GM19240 (cell line): ENCODE data around the gene NPBWR2.

Experiments
- DNase-seq: peaks from one replicate; pipeline ENCODE4 v3.0.0; 2011; ENCODE audit warnings: low spot score; ENCODE audit not compliant: insufficient read length

Gene NPBWR2

GRCh38 chr20:64073476-64074183 is 33.7 kb downstream of the NPBWR2 start:
- no peak for DNase-seq

GRCh38 chr20:64072498-64073063 is 34.8 kb downstream of the NPBWR2 start:
- DNase-seq, result no peak

- DNase-seq, result no peak
These were observed 35.7 kb downstream of the NPBWR2 start for GRCh38 chr20:64071341-64072332.

- DNase-seq, result no peak
These were observed 36.9 kb downstream of the NPBWR2 start for GRCh38 chr20:64070244-64070993.

GRCh38 chr20:64069614-64070243 is 37.6 kb downstream of the NPBWR2 start:
- no peak for DNase-seq

GRCh38 chr20:64069209-64069613 is 38.2 kb downstream of the NPBWR2 start:
- DNase-seq, result no peak

- no peak for DNase-seq
These were observed 38.8 kb downstream of the NPBWR2 start for GRCh38 chr20:64068386-64069208.

GRCh38 chr20:64067733-64068307 is 39.5 kb downstream of the NPBWR2 start:
- DNase-seq, result no peak

GRCh38 chr20:64067005-64067632 is 40.2 kb downstream of the NPBWR2 start:
- DNase-seq, result no peak

- peak; percentile 69 for DNase-seq
These were observed 41.4 kb downstream of the NPBWR2 start for GRCh38 chr20:64065974-64066343.

- DNase-seq, result no peak
These were observed 42.0 kb downstream of the NPBWR2 start for GRCh38 chr20:64065062-64065973.

- no peak for DNase-seq
These were observed 43.1 kb downstream of the NPBWR2 start for GRCh38 chr20:64064145-64064698.

- no peak for DNase-seq
These were observed 43.8 kb downstream of the NPBWR2 start for GRCh38 chr20:64063389-64064144.

- peak; percentile 98 for DNase-seq
These were observed 44.6 kb downstream of the NPBWR2 start, which contains the start of gene TCEA2 for GRCh38 chr20:64062596-64063388. TCEA2 (plus strand) TSS chr20:64063198; CDS start chr20:64063313, 115 bp downstream.

- no peak for DNase-seq
These were observed 45.1 kb downstream of the NPBWR2 start for GRCh38 chr20:64062276-64062595.

GRCh38 chr20:64058536-64058935 is 48.8 kb downstream of the NPBWR2 start:
- no peak for DNase-seq
